Measurements from ENCODE around the gene SLC1A6. TPM values are rescaled to one million over a fixed set of nuclear protein-coding genes. Genes with fewer than 3 reads are reported as not detected.
"Not testable (repeated sequence)": the region's sequence is repeated elsewhere in the genome, so short reads cannot be mapped to it uniquely, and the experiment has no call there.

Gene SLC1A6
- polyA plus RNA-seq, 12 donors: 0.09 to 21.3 (median 0.40) TPM; not detected in 3

- no peak for DNase-seq
Observed at GRCh38 chr19:14959263-14959662, 20.4 kb downstream of the SLC1A6 start.

GRCh38 chr19:14957464-14957863 lies 22.2 kb downstream of the SLC1A6 start:
- no peak for DNase-seq

GRCh38 chr19:14954071-14954655 lies 25.5 kb downstream of the SLC1A6 start:
- DNase-seq: no peak

- DNase-seq: no peak
Observed at GRCh38 chr19:14952767-14953166, 26.9 kb downstream of the SLC1A6 start.

GRCh38 chr19:14950421-14950820 lies 29.2 kb downstream of the SLC1A6 start:
- no peak for DNase-seq

GRCh38 chr19:14949876-14950275 lies 29.8 kb downstream of the SLC1A6 start:
- DNase-seq: no peak

GRCh38 chr19:14949413-14949812 lies 30.3 kb downstream of the SLC1A6 start:
- DNase-seq: not testable (repeated sequence)

GRCh38 chr19:14944456-14944855 lies 35.2 kb downstream of the SLC1A6 start:
- DNase-seq: no peak

GRCh38 chr19:14943601-14944000 lies 36.1 kb downstream of the SLC1A6 start:
- DNase-seq: no peak

- no peak for DNase-seq
Observed at GRCh38 chr19:14941189-14941588, 38.5 kb downstream of the SLC1A6 start, which contains the start of gene OR7C2. Gene OR7C2, plus strand, starts transcription at chr19:14941489. Its CDS starts 0 bp downstream, at chr19:14941489.

GRCh38 chr19:14940266-14940665 lies 39.4 kb downstream of the SLC1A6 start:
- no peak for DNase-seq

GRCh38 chr19:14933506-14933905 lies 46.2 kb downstream of the SLC1A6 start:
- DNase-seq: no peak

- no peak for DNase-seq
Observed at GRCh38 chr19:14916848-14917247, 62.8 kb downstream of the SLC1A6 start.

- no peak for DNase-seq
Observed at GRCh38 chr19:14915116-14915515, 64.5 kb downstream of the SLC1A6 start.

GRCh38 chr19:14906711-14907110 lies 73.0 kb downstream of the SLC1A6 start:
- no peak for DNase-seq

- DNase-seq: no peak
Observed at GRCh38 chr19:14901675-14902260, 77.9 kb downstream of the SLC1A6 start.

Other genes with a start within 250 kb of the SLC1A6 start
- 10 to 100 TPM in 1 of 12 donors, 1 to 10 TPM in 6, under 1 TPM in 4, not detected in 1; 0.38 to 11.5 (median 1.2) TPM for gene ADGRE2, start 201.3 kb downstream of the SLC1A6 start, polyA plus RNA-seq (ENCODE audit: insufficient read length in 12 of 12)
- 1 to 10 TPM in 1 of 12 donors, under 1 TPM in 4, not detected in 7; 0.05 to 1.4 (median 0.27) TPM for gene OR7A5, start 144.7 kb downstream of the SLC1A6 start, polyA plus RNA-seq (ENCODE audit: insufficient read length in 12 of 12)
- 1 to 10 TPM in 2 of 12 donors, under 1 TPM in 8, not detected in 2; 0.07 to 3.5 (median 0.22) TPM for gene OR7C1, start 144.7 kb downstream of the SLC1A6 start, polyA plus RNA-seq (ENCODE audit: insufficient read length in 12 of 12)
- not detected for gene OR7A10, start 130.9 kb downstream of the SLC1A6 start, polyA plus RNA-seq (ENCODE audit: insufficient read length in 12 of 12)
- under 1 TPM in 2 of 12 donors, not detected in 10; 0.05 to 0.07 TPM for gene OR7A17, start 93.7 kb downstream of the SLC1A6 start, polyA plus RNA-seq (ENCODE audit: insufficient read length in 12 of 12)
- gene OR7C2, start 38.4 kb downstream of the SLC1A6 start, polyA plus RNA-seq (ENCODE audit: insufficient read length in 12 of 12): not detected
- 1 to 10 TPM in 3 of 12 donors, under 1 TPM in 2, not detected in 7; 0.04 to 3.6 (median 1.3) TPM for gene CASP14, start 69.6 kb upstream of the SLC1A6 start, polyA plus RNA-seq (ENCODE audit: insufficient read length in 12 of 12)
- under 1 TPM in 6 of 12 donors, not detected in 6; 0.04 to 0.07 (median 0.06) TPM for gene OR1I1, start 102.3 kb upstream of the SLC1A6 start, polyA plus RNA-seq (ENCODE audit: insufficient read length in 12 of 12)
- 10 to 100 TPM in 10 of 12 donors, 1 to 10 TPM in 1, not detected in 1; 8.1 to 29.4 (median 15.8) TPM for gene SYDE1, start 127.5 kb upstream of the SLC1A6 start, polyA plus RNA-seq (ENCODE audit: insufficient read length in 12 of 12)
- 100 to 1,000 TPM; 102 to 178 (median 124) TPM for gene NOTCH3, start 221.1 kb upstream of the SLC1A6 start, polyA plus RNA-seq (ENCODE audit: insufficient read length in 12 of 12)